ENCODE data around the gene NUFIP1. TPM values are rescaled to one million over a fixed set of nuclear protein-coding genes. Genes with fewer than 3 reads are reported as not detected.
"Not testable (repeated sequence)": the region's sequence is repeated elsewhere in the genome, so short reads cannot be mapped to it uniquely, and the experiment has no call there.

Gene NUFIP1
- total RNA-seq, 1 experiment from 2014 or later, result 17.1 TPM

DNA sequence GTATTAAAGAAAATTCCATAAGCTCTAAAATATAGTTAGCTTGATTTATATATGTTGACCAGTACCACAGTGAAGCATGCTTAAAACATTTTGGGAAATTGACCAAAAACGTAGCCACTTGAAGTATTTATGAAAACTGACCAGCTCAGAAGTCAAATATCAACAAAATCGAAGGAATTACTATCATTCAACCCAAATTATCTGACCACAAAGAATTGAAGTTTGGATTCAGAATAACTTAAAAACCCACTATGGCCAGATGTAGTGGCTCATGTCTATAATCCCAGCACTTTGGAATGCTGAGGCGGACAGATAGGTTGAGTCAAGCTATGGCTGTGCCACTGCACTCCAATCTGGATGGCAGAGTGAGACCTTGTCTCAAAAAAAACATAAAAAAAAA is 32.0 kb upstream of the NUFIP1 start:
- Histone ChIP-seq H3K23ac (ENCODE audit: insufficient read length, low read depth, low read length) (no peak overlapping the region), H3K27ac (ENCODE audit: insufficient read length, low read depth, low read length) (no peak overlapping the region), H4K20me1 (ENCODE audit: control insufficient read depth, insufficient read depth, insufficient read length) (no peaks in the 10 kb centered on the region), H4K5ac (ENCODE audit: insufficient read length, low read depth, low read length) (no peak overlapping the region), H3K9ac (ENCODE audit: extremely low read depth, insufficient read length, low read length) (no peak overlapping the region), H2BK15ac (ENCODE audit: low read depth, low read length) (no peak overlapping the region), H3K79me1 (ENCODE audit: insufficient read depth, low read depth, low read length, poor library complexity, severe bottlenecking) (no peaks in the 10 kb centered on the region), H3T11ph (ENCODE audit: low read length) (no peak overlapping the region), H3K4me2 (ENCODE audit: insufficient read depth, insufficient read length, low read length) (no peak overlapping the region), H4K8ac (replicated peaks; ENCODE audit: insufficient read length, low read depth, low read length) (no peak overlapping the region), H2BK120ac (ENCODE audit: low read depth, low read length, poor library complexity, severe bottlenecking) (no peak overlapping the region), H2BK20ac (ENCODE audit: low read depth, low read length, poor library complexity, severe bottlenecking) (no peak overlapping the region), H3K14ac (ENCODE audit: insufficient read depth, low read length) (no peak overlapping the region), H3K18ac (ENCODE audit: insufficient read length, low read depth, low read length) (no peak overlapping the region), H2BK5ac (ENCODE audit: insufficient read length, low read length) (no peak overlapping the region), H4K91ac (ENCODE audit: insufficient read length, low read depth, low read length) (no peak overlapping the region), H3K79me2 (ENCODE audit: insufficient read depth, low read length) (no peaks in the 10 kb centered on the region), H3K56ac (ENCODE audit: insufficient read length, low read depth, low read length) (no peak overlapping the region), H3K9me3 (ENCODE audit: control insufficient read depth, low read depth, low read length) (no peaks in the 10 kb centered on the region), H3K4ac (ENCODE audit: low read depth, low read length) (no peak overlapping the region), H2AK5ac (ENCODE audit: insufficient read length, low read length) (no peak overlapping the region), H2BK12ac (ENCODE audit: insufficient read length, low read depth, low read length) (no peak overlapping the region), H3K4me1 (ENCODE audit: insufficient read depth, low read length) (no peaks in the 10 kb centered on the region), H2AFZ (ENCODE audit: low read length) (no peak overlapping the region), H3K23me2 (ENCODE audit: insufficient read length, low read depth, low read length, poor library complexity, severe bottlenecking) (no peaks in the 10 kb centered on the region), H3K27me3 (ENCODE audit: insufficient read depth, low read length) (no peaks in the 10 kb centered on the region)
- Mint-ChIP-seq H3K36me3 (ENCODE audit: insufficient read depth in 1 of 3, low read depth in 3 of 3) (peaks cover 11 to 35% (median 31%) of the 10 kb centered on the region in 3 experiments; a peak in 6 of 7 replicates), H3K4me3 (no peak overlapping the region), H3K9me3 (no peaks in the 10 kb centered on the region), H3K27ac (no peak overlapping the region), H3K4me1 (no peaks in the 10 kb centered on the region), H3K27me3 (ENCODE audit: low read depth) (no peaks in the 10 kb centered on the region)
- no peak for DNase-seq
- WGBS (ENCODE audit: extremely low coverage, insufficient read length, low lambda C conversion rate), result no CpG with 5 or more reads among the region's 3 CpGs
- TF ChIP-seq, protein P1, sequence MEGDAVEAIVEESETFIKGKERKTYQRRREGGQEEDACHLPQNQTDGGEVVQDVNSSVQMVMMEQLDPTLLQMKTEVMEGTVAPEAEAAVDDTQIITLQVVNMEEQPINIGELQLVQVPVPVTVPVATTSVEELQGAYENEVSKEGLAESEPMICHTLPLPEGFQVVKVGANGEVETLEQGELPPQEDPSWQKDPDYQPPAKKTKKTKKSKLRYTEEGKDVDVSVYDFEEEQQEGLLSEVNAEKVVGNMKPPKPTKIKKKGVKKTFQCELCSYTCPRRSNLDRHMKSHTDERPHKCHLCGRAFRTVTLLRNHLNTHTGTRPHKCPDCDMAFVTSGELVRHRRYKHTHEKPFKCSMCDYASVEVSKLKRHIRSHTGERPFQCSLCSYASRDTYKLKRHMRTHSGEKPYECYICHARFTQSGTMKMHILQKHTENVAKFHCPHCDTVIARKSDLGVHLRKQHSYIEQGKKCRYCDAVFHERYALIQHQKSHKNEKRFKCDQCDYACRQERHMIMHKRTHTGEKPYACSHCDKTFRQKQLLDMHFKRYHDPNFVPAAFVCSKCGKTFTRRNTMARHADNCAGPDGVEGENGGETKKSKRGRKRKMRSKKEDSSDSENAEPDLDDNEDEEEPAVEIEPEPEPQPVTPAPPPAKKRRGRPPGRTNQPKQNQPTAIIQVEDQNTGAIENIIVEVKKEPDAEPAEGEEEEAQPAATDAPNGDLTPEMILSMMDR (conservative IDR thresholded peaks at IDR 0.05), result no peak

DNA sequence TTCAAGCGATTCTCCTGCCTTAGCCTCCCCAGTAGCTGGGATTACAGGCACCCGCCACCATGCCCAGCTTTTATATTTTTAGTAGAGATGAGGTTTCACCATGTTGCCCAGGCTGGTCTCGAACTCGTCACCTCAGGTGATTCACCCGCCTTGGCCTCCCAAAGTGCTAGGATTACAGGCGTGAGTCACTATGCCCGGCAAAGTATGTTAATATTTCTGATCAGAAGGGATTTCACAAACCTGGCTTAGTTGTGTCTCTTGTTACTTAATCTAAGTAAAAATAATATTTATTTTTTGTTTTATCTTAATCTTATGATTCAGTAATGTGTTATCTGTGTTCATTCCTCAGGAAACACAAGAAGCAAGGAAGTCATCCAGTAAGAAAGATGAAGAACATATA is 30.7 kb upstream of the NUFIP1 start:
- H3K36me3 Mint-ChIP-seq (ENCODE audit: insufficient read depth in 1 of 3, low read depth in 3 of 3), result peaks cover 14 to 43% (median 36%) of the 10 kb centered on the region in 3 experiments; a peak in 6 of 7 replicates
- not testable (repeated sequence) for H3K27me3 ChIP-seq (ENCODE audit: insufficient read depth, low read length); H3K4ac ChIP-seq (ENCODE audit: low read depth, low read length); H3K56ac ChIP-seq (ENCODE audit: insufficient read length, low read depth, low read length); H2BK20ac ChIP-seq (ENCODE audit: low read depth, low read length, poor library complexity, severe bottlenecking); H3K27ac Mint-ChIP-seq; H2BK12ac ChIP-seq (ENCODE audit: insufficient read length, low read depth, low read length); H3K9ac ChIP-seq (ENCODE audit: extremely low read depth, insufficient read length, low read length); H3K27ac ChIP-seq (ENCODE audit: insufficient read length, low read depth, low read length); H2BK15ac ChIP-seq (ENCODE audit: low read depth, low read length); H3K23ac ChIP-seq (ENCODE audit: insufficient read length, low read depth, low read length); H2BK120ac ChIP-seq (ENCODE audit: low read depth, low read length, poor library complexity, severe bottlenecking); H4K8ac ChIP-seq (replicated peaks; ENCODE audit: insufficient read length, low read depth, low read length); H4K5ac ChIP-seq (ENCODE audit: insufficient read length, low read depth, low read length); DNase-seq; H4K91ac ChIP-seq (ENCODE audit: insufficient read length, low read depth, low read length); H2BK5ac ChIP-seq (ENCODE audit: insufficient read length, low read length); H2AFZ ChIP-seq (ENCODE audit: low read length); H3K4me1 ChIP-seq (ENCODE audit: insufficient read depth, low read length); H3T11ph ChIP-seq (ENCODE audit: low read length); H3K79me2 ChIP-seq (ENCODE audit: insufficient read depth, low read length); H3K4me1 Mint-ChIP-seq; H3K4me2 ChIP-seq (ENCODE audit: insufficient read depth, insufficient read length, low read length); H4K20me1 ChIP-seq (ENCODE audit: control insufficient read depth, insufficient read depth, insufficient read length); H3K27me3 Mint-ChIP-seq (ENCODE audit: low read depth); H3K14ac ChIP-seq (ENCODE audit: insufficient read depth, low read length); H3K23me2 ChIP-seq (ENCODE audit: insufficient read length, low read depth, low read length, poor library complexity, severe bottlenecking); H3K4me3 Mint-ChIP-seq; H3K9me3 ChIP-seq (ENCODE audit: control insufficient read depth, low read depth, low read length); H2AK5ac ChIP-seq (ENCODE audit: insufficient read length, low read length); H3K9me3 Mint-ChIP-seq; H3K18ac ChIP-seq (ENCODE audit: insufficient read length, low read depth, low read length); H3K79me1 ChIP-seq (ENCODE audit: insufficient read depth, low read depth, low read length, poor library complexity, severe bottlenecking)
- WGBS (ENCODE audit: extremely low coverage, insufficient read length, low lambda C conversion rate), result no CpG with 5 or more reads among the region's 7 CpGs
